ENCODE results near the gene USP31. TPM values are rescaled to one million over a fixed set of nuclear protein-coding genes. Genes with fewer than 3 reads are reported as not detected.

Gene USP31
- polyA plus RNA-seq, 1 experiment: 4.7 TPM

DNA sequence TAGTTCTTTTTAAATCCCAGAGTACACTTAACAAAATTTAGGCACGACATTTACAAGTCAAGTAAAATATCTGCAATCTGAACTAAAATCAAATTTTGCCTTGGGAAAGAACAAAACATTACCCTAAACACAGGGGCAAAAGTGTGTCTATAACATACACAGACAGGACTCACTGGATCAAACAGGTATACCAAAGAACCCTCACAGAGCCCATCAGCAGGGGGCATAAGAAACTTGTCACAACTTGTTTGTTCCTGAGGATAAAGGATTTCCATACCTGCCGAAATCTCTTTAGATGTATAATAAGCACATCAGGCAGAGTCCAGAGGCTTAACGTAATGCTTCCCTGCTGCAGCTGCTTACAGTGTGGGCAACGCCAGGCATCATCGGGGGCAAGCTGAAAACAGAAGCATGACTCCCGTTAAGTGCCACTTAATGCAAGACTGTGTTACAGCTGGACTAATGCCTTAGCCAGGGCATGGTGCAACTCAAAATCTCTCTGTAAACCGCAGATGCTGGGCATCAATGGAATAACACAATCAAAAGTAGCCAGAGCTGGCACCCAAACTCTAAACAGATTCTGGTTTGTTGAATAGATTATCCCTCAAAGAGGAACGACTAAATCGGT is 67.0 kb downstream of the USP31 start:
- no peaks in the 10 kb centered on the region for H3K9me3 ChIP-seq (ENCODE audit: control insufficient read depth, insufficient read depth, low read length)
- H3K27ac ChIP-seq (ENCODE audit: low read depth, low read length): no peak overlapping the region
- ChIA-PET CTCF (interaction anchor here (1.7 kb wide), 1 partner anchor 352 kb away, joined by 7 read pairs; no protein-coding TSS in a partner anchor), POLR2A (no interaction called here)
- TF ChIP-seq, protein P1, sequence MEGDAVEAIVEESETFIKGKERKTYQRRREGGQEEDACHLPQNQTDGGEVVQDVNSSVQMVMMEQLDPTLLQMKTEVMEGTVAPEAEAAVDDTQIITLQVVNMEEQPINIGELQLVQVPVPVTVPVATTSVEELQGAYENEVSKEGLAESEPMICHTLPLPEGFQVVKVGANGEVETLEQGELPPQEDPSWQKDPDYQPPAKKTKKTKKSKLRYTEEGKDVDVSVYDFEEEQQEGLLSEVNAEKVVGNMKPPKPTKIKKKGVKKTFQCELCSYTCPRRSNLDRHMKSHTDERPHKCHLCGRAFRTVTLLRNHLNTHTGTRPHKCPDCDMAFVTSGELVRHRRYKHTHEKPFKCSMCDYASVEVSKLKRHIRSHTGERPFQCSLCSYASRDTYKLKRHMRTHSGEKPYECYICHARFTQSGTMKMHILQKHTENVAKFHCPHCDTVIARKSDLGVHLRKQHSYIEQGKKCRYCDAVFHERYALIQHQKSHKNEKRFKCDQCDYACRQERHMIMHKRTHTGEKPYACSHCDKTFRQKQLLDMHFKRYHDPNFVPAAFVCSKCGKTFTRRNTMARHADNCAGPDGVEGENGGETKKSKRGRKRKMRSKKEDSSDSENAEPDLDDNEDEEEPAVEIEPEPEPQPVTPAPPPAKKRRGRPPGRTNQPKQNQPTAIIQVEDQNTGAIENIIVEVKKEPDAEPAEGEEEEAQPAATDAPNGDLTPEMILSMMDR (IDR thresholded peaks at IDR 0.05; ENCODE audit: low read depth, low read length): 0 out of 2 replicates have a peak, but pooled peaks have one; percentile 4
- DNase-seq (ENCODE audit: low read depth, low spot score): no peak
- no peaks in the 10 kb centered on the region for H3K27me3 ChIP-seq (ENCODE audit: control insufficient read depth, insufficient read depth, low read length)
- no peak overlapping the region for H3K4me3 ChIP-seq (ENCODE audit: low read depth, low read length)

DNA sequence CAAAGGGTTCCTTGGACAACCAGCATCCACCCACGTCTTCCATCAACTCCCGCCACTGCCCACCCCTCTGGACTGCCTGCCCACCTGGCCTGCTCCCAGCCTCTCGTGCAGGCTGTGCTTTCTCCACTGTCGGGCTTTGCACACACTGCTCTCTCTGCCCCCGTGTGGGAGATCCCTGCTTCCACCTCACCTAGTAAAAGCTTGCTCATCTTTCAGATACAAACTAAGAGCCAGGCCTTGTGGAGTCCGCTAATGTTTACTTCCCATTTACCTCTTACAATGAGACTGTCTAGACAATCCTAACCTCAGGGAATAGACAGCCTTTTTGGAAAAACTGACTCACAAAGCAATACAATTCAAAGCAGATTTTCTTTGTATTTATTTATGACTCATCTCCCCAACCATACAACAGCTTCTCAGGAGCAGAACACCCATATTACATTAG is 67.6 kb downstream of the USP31 start:
- H3K27ac ChIP-seq (ENCODE audit: low read depth, low read length): no peak overlapping the region
- H3K9me3 ChIP-seq (ENCODE audit: control insufficient read depth, insufficient read depth, low read length): no peaks in the 10 kb centered on the region
- ChIA-PET CTCF (no interaction called here), POLR2A (no interaction called here)
- no peak for DNase-seq (ENCODE audit: low read depth, low spot score)
- no peak overlapping the region for H3K4me3 ChIP-seq (ENCODE audit: low read depth, low read length)
- TF ChIP-seq, protein P1 (IDR thresholded peaks at IDR 0.05; ENCODE audit: low read depth, low read length): no peak
- no peaks in the 10 kb centered on the region for H3K27me3 ChIP-seq (ENCODE audit: control insufficient read depth, insufficient read depth, low read length)

DNA sequence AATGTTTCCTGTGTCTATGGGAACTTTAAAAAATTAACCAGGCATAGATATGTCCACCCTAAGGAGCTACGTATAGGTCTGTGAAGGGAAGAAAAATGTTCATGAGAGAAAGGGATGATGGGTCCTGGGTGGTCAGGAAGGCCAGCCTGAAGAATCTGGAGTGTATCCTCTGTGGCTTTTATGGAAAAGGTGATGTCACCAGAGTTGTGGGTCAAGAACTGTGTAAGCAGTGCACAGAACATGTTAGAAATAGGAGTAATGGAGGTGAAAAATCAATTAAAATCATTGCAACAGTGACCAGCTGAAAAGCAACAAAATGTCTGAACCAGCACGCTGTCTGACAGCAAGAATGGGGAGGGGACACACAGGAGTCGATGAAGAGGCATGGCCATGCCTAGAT is 68.5 kb downstream of the USP31 start:
- CTCF ChIA-PET: interaction anchor here (1.7 kb wide), 1 partner anchor 354 kb away, joined by 8 read pairs; no protein-coding TSS in a partner anchor
- Histone ChIP-seq H3K27me3 (ENCODE audit: control insufficient read depth, insufficient read depth, low read length) (no peaks in the 10 kb centered on the region), H3K9me3 (ENCODE audit: control insufficient read depth, insufficient read depth, low read length) (no peaks in the 10 kb centered on the region), H3K27ac (ENCODE audit: low read depth, low read length) (no peak overlapping the region), H3K4me3 (ENCODE audit: low read depth, low read length) (no peak overlapping the region)
- TF ChIP-seq, protein P1 (IDR thresholded peaks at IDR 0.05; ENCODE audit: low read depth, low read length): no peak
- DNase-seq (ENCODE audit: low read depth, low spot score): no peak
- POLR2A ChIA-PET: no interaction called here

DNA sequence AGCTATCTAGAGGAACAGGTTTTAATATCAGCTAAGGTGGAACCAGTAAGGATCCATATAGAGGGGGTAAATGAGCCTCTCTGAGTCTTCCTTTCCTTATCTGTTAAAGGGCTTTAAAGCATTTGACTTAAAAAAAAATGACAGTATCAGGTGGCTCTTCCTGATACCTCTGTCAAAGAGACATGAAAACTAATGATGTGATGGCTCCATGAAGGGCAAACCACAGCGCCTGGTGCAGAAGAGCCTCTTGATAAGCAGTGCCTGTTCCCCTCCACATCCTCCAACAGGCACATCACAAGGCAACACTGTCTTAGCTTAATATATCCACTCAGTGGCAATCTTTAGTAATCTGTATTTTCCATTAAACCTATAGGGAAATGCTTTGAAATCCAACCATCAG is 68.9 kb downstream of the USP31 start:
- Histone ChIP-seq H3K27me3 (ENCODE audit: control insufficient read depth, insufficient read depth, low read length) (no peaks in the 10 kb centered on the region), H3K4me3 (ENCODE audit: low read depth, low read length) (no peak overlapping the region), H3K27ac (ENCODE audit: low read depth, low read length) (no peak overlapping the region), H3K9me3 (ENCODE audit: control insufficient read depth, insufficient read depth, low read length) (no peaks in the 10 kb centered on the region)
- ChIA-PET POLR2A (no interaction called here), CTCF (interaction anchor here (1.7 kb wide), 1 partner anchor 354 kb away, joined by 8 read pairs; no protein-coding TSS in a partner anchor)
- no peak for DNase-seq (ENCODE audit: low read depth, low spot score)
- TF ChIP-seq, protein P1 (IDR thresholded peaks at IDR 0.05; ENCODE audit: low read depth, low read length): no peak

DNA sequence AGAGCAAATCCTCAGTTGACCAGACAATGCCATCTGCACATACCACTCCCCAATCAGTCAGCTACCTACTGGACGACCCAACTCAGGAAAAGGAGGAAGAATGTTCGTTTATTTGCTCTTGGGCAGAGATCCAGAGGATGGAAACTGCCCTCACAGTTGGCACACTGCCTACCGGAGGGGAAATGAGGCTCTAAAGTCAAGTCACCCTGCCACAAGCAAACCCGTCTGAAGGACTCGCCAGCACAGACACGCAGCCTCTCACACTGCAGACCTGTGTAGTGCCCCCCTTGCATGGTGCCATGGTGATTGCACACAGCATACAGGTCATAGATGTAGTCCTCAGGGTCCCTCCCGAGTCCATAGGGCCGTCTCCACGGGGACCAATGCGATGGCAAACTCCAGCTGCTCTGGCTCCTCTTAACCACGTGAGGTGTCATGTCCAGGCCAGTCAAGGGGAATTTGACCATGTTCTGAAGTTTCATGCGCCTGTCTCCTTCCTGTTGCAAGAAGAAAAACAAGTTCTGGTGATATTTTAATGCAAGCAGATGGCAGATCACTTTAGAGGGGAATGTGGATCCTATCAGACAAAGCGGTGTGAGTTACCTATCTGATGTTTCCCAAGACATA is 69.5 kb downstream of the USP31 start:
- CTCF ChIA-PET: interaction anchor here (0.6 to 1.7 kb wide), 3 partner anchors 215 to 356 kb away, joined by 3 to 8 read pairs (median 6); no protein-coding TSS in a partner anchor
- POLR2A ChIA-PET: no interaction called here
- TF ChIP-seq, protein P1 (IDR thresholded peaks at IDR 0.05; ENCODE audit: low read depth, low read length): no peak
- Histone ChIP-seq H3K27me3 (ENCODE audit: control insufficient read depth, insufficient read depth, low read length) (no peaks in the 10 kb centered on the region), H3K9me3 (ENCODE audit: control insufficient read depth, insufficient read depth, low read length) (no peaks in the 10 kb centered on the region), H3K4me3 (ENCODE audit: low read depth, low read length) (no peak overlapping the region), H3K27ac (ENCODE audit: low read depth, low read length) (no peak overlapping the region)
- no peak for DNase-seq (ENCODE audit: low read depth, low spot score)

Measured in AG04450 (cell line).